Activated naive CD4-positive, alpha-beta T cell (primary cell): ENCODE measurements around the gene HECTD2.
"Not testable (repeated sequence)": the region's sequence is repeated elsewhere in the genome, so short reads cannot be mapped to it uniquely, and the experiment has no call there.

ENCODE experiments used
- DNase-seq, 4 experiments: peaks; one replicate each; lab custom pipeline; 2025; lab: John Stamatoyannopoulos, UW

HECTD2 gene

DNA sequence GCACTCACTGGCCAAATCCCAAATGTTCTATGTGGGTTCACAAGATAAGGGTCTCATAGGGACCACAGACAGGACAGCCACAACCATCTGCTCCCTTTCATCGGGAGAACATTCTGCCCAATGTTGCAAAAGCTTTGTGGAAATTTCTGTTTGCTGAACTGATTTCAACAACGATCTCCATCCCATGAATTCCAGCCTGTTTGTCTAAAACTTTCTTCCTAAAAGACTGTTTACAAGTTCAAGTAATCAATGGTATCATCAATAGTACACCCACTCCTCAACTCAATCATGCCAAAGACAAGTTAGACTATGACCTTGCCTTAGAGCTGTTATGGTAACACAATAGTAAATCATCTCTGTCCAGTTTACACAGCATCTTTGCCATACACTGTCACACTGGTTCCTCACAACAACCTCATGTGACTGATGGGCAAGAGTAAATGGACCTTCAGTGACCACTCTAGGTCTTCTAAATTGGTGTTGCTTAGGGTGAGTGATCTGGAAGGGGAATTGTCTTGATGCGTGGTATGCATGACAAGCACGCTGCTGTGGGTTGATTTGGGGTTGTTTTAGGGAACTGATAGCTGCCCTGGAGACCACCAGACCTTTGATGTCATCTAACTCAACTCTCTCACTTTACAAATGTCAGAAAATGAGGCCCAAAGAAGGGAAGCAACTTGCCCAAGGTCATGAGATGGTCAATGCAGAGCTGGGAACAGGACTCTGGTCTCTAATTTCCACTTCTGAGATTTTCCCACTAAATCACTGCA lies 127.7 kb downstream of the HECTD2 start:
- no peak for DNase-seq

GRCh38 chr10:91539930-91540329 lies 129.8 kb downstream of the HECTD2 start:
- no peak for DNase-seq

DNA sequence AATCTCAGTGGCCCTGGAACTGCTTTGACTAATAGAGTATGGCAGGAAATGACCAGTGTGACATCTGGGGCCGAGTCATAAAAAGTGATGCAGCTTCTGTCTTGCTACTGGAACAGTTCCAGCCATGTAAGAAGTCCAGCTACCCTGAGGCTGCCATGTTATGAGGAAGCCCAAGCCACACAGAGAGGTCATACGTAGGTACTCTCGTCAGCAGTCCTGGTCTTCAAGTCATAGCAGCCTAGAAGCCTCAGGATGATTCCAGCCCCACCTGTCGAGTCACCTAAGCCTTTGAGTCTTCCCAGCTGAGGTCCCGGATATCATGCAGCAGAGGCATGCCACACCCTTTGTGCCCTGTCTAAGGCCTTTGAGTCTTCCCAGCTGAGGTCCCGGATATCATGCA lies 130.6 kb downstream of the HECTD2 start:
- DNase-seq = no peak

DNA sequence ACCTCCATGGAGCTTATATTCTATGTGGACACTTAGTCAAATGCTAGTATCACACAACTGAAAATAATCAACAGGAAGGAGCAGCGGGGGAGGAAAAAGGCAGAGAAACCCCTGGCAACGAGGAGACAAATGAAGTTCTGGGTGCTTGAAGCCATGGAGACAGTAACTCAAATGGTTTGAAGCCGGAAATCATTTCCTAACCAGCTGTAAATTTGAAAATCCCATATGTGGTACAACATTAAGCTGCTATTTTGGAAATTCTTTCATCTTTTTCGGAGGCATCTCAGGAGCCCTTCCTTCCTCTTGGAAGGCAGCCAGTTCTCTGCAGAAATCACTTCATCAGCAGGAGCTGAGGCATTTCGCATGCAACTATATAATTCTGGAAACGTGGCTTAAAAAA lies 131.3 kb downstream of the HECTD2 start:
- no peak for DNase-seq

GRCh38 chr10:91545384-91545783 lies 135.2 kb downstream of the HECTD2 start:
- DNase-seq = no peak

- DNase-seq = no peak
Observed at GRCh38 chr10:91545838-91546237, 135.7 kb downstream of the HECTD2 start.

- DNase-seq = no peak
Observed at GRCh38 chr10:91549262-91549661, 139.1 kb downstream of the HECTD2 start.

DNA sequence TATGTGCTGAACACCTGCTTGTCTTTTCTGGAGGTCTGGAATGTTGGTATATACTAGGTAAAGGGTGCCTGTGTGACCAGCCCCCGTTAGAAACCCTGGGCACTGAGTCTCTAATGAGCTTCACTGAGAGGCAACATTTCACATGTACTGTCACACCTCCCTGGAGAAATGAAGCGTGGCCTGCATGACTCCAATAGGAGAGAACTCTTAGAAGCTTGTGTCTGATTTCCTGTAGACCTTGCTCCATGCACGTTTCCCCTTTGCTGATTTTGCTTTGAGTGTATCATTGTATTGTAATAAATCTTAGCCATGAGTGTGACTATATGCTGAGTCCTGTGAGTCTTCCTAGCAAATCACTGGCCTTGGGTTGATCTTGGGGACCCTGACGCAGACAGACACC lies 139.9 kb downstream of the HECTD2 start:
- DNase-seq = no peak

DNA sequence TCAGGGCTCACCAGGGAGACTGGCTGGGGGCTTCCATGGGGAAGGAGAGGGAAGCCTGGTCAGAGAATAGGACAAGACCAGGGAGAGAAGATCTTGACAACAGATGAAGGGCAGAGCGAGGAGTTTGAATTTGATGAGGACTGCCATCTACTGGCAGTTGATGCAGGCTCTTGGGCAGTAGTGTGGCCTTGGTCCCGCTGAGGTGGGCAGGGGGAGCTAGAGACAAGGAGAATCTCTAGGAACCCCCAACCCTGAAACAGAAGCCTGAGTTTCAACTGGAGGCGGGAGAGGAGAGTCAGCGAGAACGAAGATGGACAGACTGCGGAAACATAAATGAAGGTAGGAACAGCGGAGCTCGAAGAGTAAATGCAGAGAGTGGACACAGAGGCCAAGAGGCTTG lies 141.7 kb downstream of the HECTD2 start:
- no peak for DNase-seq

GRCh38 chr10:91552274-91553095 lies 142.3 kb downstream of the HECTD2 start:
- DNase-seq = no peak

- no peak for DNase-seq
Observed at GRCh38 chr10:91555455-91555854, 145.3 kb downstream of the HECTD2 start.

DNA sequence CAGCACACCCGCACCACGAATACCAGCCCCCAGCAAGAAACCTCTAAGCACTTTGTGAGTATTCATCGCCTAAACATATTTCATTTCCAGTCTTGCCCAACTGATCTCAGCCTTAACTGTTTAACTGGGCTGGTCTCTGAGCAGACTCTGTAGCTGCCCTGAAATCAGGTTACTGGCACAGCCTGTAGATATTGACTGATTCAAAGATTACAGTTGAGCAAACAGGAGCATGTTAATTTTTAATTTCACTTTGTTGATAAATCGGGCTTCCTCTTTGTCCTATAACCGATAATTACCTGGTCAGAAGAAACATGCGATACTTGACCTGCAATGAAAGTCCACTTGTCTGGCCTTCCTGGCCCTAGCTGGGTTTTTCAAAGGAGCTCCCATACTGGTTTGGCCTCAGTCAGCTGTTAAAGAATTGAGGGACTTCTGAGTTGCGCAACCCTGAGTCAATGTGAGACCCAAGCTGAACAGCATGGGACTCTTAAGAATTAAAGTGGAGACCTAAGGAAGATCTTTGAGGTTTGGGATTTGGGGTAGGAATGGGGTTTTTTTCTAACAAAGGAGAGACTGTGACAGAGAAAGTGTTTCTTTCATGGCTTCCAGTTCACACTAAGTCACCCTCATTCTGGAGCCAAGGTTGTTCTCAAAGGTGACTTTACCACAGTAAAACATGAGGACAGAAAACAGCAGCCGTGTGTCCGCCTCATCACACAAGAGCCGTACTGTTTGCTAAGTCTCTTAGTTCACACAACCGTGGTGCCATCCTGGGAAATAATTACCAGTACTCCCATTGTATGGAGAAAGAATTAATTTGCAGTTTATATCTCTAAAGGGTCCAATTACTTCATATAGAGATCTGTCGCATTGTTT lies 146.8 kb downstream of the HECTD2 start:
- no peak for DNase-seq

DNA sequence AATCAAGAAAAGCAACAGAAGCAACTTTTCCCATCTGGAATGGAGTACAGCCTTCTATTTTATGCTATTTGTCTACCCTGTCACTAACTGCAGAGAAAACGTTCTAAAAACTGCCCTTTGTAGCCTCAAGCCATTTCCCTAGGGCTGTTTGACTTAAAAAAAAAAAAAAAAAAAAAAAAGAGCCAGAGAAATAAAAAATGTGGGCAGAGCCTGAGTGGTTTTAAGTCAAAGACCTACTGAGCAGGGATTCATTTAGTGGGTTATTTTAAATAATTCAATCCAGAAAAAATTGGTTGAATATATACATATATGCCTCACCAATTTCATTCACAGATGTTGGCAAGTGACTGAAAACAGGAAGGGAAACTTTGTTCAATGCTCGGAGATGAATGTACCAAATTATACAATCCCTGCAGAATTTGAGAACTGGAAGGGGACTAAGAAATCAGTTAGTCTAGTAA lies 147.5 kb downstream of the HECTD2 start:
- no peak for DNase-seq

DNA sequence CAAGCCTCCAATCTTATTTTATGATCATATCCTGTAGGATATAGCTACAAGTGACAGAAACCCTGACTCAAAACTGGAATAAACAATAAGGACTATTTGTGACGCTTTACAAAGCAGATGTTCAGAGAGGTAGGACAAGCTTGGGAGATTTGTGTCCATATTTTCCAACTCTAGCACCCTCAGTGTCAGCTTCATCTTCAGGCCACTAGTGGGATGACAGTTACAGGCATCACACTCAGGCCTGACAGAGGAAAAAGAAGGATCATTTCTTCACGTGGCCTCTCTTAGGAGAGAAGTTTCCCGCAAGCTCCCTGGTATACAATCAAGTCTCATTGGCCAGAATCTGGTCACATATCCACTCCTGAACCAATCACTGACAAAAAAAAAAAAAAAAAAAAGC lies 148.3 kb downstream of the HECTD2 start:
- DNase-seq = no peak

- no peak for DNase-seq
Observed at GRCh38 chr10:91559169-91559568, 149.0 kb downstream of the HECTD2 start.

GRCh38 chr10:91559750-91560149 lies 149.6 kb downstream of the HECTD2 start:
- no peak for DNase-seq

GRCh38 chr10:91560827-91561226 lies 150.7 kb downstream of the HECTD2 start:
- DNase-seq = not testable (repeated sequence)

DNA sequence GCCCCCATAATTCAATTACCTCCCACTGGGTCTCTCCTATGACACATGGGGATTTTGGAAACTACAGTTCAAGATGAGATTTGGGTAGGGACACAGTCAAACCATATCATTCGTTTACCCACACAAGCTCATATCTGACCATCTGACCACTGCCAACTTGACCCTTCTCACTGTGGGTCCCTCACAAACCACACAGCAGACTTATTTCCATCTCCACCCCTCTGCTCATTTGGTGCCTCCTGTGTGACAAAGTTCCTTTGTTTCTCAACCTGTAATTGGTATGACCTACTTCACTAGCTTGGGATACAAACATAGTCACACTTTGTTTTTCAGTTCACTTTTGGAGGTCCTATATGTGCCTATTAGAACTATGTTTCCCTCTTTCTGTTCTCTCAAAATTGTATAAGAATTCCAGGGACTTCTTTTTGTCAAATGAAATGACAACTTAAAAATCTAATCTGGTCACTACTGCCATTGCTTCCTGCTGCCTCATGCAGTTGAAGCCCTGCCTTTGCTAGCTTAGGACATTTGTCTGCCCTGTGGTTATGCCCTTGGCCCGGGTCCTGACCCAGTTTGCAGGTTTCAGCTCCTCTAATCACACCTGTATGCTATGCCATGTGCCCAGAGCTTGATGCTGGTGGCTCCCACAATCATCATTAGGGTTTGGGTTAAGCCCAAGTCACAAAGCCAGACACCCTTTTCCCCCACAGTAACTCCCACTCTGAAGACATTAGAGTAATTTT lies 152.9 kb downstream of the HECTD2 start:
- DNase-seq = no peak

DNA sequence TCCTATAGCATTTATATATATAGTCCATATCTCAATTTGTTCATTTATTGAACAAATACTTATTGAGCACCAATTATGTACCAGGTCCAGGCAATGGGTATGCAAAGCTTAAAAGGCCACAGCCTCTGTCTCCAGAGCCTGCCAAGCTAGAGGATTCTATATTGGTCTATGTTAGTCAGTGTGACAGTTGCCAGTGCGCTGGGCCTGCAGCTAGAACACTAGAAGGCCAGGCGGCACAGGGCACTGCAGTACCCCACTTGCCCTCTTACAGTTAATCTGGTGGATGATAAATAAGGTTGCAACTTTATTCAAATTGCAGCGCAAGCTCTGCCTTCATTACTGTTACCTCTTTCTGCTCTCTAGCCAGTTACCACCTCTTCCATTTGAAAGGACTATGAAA lies 153.9 kb downstream of the HECTD2 start:
- DNase-seq = no peak
